BE2C (cell line): ENCODE measurements around the gene SUPT6H.

ENCODE experiments used
- DNase-seq: peaks from one replicate; pipeline ENCODE4 v3.0.0-alpha.2; 2020
- H3K27me3 ChIP-seq: fragments of 250-450 bp; sonication (Bioruptor Pico); 2 replicates; pipeline ENCODE4 v1.5.1; 2020; ENCODE audit warnings: mild to moderate bottlenecking
- H3K36me3 ChIP-seq: fragments of 250-450 bp; sonication (Bioruptor Pico); 2 replicates; pipeline ENCODE4 v1.5.1; 2020; ENCODE audit warnings: mild to moderate bottlenecking
- H3K4me1 ChIP-seq: fragments of 250-450 bp; sonication (Bioruptor Pico); 2 replicates; pipeline ENCODE4 v1.5.1; 2020
- H3K4me3 ChIP-seq: 2 replicates; pipeline ENCODE4 v1.5.1; 2011; ENCODE audit warnings: low read depth, low read length
- H3K9me3 ChIP-seq: fragments of 250-450 bp; sonication (Bioruptor Pico); 2 replicates; pipeline ENCODE4 v1.5.1; 2020
- TF ChIP-seq, protein P1 (sequence below): IDR thresholded peaks from 2 replicates; pipeline ENCODE4 v1.5.1; 2012; ENCODE audit warnings: mild to moderate bottlenecking, low read depth, low read length

The SUPT6H gene

DNA sequence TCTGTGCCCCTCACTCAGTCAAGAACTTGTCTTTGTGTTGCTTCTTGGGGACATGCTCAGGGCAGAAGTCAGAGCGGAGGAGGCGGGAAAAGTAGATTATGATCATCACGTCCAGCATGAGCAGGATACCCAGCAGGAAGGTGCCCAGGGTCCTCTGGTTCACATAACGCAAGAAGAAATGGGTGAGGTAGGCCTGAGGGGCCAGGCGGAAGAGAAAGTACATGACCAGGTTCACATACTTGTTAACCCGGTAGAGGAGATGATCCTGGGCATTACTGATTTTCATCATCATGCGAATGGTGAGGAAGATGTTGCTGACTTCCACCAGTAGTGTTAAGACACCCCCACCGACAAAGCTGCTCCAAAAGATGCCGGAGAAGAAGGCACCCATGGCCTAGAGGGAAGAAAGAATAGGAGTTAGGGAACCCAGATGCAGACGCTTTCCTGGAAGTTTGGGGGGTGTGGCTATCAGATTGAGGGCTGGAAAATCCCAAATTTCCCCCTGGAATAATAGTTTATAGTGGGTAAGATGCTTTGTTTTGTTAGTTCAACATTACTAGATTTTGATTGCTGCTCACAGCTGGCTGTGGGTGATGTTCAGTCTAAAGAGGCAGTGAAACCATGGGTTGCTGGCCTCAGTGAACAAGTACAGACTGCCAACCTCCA, 62.6 kb downstream of the SUPT6H start:
- H3K36me3 ChIP-seq: peaks cover 53% of the 10 kb centered on the region

DNA sequence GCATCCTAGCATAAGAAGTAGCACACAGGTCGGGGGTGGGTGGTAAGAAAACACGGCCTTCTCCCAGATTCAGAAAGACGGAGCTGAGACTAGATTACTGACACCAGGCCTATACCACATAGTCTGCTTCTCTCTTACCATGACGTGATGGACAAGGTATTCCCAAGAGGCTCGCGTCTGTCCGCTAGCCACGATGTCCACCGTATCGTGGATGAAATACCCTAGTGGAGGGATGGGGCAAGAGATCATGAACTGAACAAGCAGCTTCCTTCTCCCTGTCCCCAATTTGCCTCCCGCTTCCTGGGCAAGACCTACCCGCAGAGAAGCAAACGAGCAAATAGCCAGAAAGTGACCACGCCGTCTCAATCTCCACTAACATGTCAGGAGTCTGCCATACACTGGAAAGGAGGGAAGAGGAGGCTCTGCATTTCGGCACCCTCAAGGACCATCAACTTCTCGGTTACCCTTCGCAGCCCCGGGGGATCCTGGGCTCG, 63.2 kb downstream of the SUPT6H start:
- Histone ChIP-seq H3K27me3 (no peaks in the 10 kb centered on the region), H3K9me3 (no peaks in the 10 kb centered on the region), H3K4me1 (peaks cover 3% of the 10 kb centered on the region; the same call in 1 of the 2 replicates), H3K4me3 (peak overlapping the region; percentile 64), H3K36me3 (peaks cover 50% of the 10 kb centered on the region)
- TF ChIP-seq, protein P1, sequence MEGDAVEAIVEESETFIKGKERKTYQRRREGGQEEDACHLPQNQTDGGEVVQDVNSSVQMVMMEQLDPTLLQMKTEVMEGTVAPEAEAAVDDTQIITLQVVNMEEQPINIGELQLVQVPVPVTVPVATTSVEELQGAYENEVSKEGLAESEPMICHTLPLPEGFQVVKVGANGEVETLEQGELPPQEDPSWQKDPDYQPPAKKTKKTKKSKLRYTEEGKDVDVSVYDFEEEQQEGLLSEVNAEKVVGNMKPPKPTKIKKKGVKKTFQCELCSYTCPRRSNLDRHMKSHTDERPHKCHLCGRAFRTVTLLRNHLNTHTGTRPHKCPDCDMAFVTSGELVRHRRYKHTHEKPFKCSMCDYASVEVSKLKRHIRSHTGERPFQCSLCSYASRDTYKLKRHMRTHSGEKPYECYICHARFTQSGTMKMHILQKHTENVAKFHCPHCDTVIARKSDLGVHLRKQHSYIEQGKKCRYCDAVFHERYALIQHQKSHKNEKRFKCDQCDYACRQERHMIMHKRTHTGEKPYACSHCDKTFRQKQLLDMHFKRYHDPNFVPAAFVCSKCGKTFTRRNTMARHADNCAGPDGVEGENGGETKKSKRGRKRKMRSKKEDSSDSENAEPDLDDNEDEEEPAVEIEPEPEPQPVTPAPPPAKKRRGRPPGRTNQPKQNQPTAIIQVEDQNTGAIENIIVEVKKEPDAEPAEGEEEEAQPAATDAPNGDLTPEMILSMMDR: peak; percentile 24; the same call in 1 of the 2 replicates
- DNase-seq: peak; percentile 43

More for the DNA sequence above, 62.6 kb downstream of the SUPT6H start:
- DNase-seq: no peak
- no peaks in the 10 kb centered on the region for H3K9me3 ChIP-seq
- H3K4me3 ChIP-seq: peak overlapping the region; percentile 64
- H3K27me3 ChIP-seq: no peaks in the 10 kb centered on the region
- TF ChIP-seq, protein P1: no peak
- H3K4me1 ChIP-seq: peaks cover 3% of the 10 kb centered on the region; the same call in 1 of the 2 replicates

DNA sequence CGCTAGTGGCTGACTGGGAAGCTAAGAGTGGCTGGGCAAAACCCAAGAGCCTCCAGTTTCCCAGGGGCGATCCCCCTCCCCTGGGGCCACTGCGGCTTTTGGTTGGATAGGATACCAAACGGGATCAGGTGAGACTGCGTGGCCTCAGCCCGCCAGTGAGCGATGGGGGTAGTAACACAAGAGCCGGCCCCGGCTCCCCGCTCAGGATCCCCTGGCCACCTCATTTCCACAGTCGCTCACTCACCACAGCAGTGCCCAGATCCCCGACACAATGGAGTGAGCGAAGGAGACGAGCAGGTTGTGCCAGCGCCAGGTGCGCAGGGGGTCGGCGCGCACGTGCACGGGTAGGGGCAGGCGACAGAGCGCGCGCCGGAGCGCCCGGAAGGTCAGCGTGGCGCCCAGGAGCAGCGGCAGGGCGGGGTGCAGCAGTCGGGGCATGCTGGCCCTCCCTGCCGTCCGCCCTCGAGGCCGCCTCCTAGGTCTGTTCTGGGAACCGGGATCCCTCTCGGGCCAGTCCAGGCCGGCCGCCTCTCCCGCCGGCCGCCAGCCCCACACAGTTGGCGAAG, 63.7 kb downstream of the SUPT6H start:
- H3K9me3 ChIP-seq: no peaks in the 10 kb centered on the region
- peak overlapping the region; percentile 64 for H3K4me3 ChIP-seq
- peak; percentile 63 for DNase-seq
- H3K27me3 ChIP-seq: no peaks in the 10 kb centered on the region
- H3K4me1 ChIP-seq: peaks cover 3% of the 10 kb centered on the region; the same call in 1 of the 2 replicates
- H3K36me3 ChIP-seq: peaks cover 44% of the 10 kb centered on the region
- TF ChIP-seq, protein P1: no peak

DNA sequence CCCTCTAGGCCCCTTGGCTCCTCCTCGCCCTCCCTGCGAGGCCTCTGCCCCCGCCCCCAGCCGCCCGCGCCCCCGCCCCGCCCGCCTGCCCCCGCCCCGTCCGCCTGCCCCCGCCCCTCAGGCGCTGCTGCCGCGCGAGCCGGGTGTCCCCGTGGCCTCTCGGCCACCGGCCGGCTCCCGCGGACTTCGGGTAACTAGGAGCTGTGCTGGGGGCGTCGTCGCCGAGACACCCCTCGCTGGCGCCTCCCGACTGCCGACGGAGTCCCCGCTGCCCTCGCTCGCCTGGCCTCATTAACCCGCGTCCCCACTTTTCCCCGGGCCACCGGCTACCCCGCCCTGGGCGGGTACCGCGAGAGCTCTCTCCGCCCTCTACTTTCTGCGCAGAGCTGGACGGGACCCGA, 64.2 kb downstream of the SUPT6H start, which contains the start of gene TLCD1:
Gene TLCD1, minus strand, starts transcription at position 8 of the 401 bp plus-strand sequence. CDS start 136 bp downstream, outside the sequence.
- peaks cover 39% of the 10 kb centered on the region for H3K36me3 ChIP-seq
- H3K4me1 ChIP-seq: peaks cover 3% of the 10 kb centered on the region; the same call in 1 of the 2 replicates
- no peaks in the 10 kb centered on the region for H3K9me3 ChIP-seq
- TF ChIP-seq, protein P1: no peak
- H3K27me3 ChIP-seq: no peaks in the 10 kb centered on the region
- H3K4me3 ChIP-seq: peak within 1 kb of the TSS; percentile 67
- peak; percentile 73 for DNase-seq

GRCh38 chr17:28726627-28727491, 64.9 kb downstream of the SUPT6H start:
- TF ChIP-seq, protein P1: peak; percentile 86
- peak; percentile 86 for DNase-seq
- H3K27me3 ChIP-seq: no peaks in the 10 kb centered on the region
- H3K4me3 ChIP-seq: peak overlapping the region; percentile 67
- H3K4me1 ChIP-seq: peaks cover 3% of the 10 kb centered on the region; the same call in 1 of the 2 replicates
- no peaks in the 10 kb centered on the region for H3K9me3 ChIP-seq
- peaks cover 33% of the 10 kb centered on the region for H3K36me3 ChIP-seq
